SK-N-SH treated with all-trans-retinoic acid at 6 μM for 48 hours (cell line): ENCODE data around the gene ASAH2.

ENCODE experiments used
- ATAC-seq: fragments of 200-7000 bp; cut with Tn5 transposase; 3 replicates; pipeline ENCODE4 v1.9.1; 2020; ENCODE audit warnings: mild to moderate bottlenecking, moderate library complexity
- ARNTL ChIP-seq: fragments of 450-650 bp; formaldehyde crosslinking; IDR thresholded peaks from 2 replicates; pipeline ENCODE4 v1.5.0; 2020; ENCODE audit warnings: low read depth, mild to moderate bottlenecking, moderate library complexity, borderline replicate concordance
- BACH2 ChIP-seq: fragments of 250-450 bp; sonication (Bioruptor Pico); IDR thresholded peaks from 2 replicates; pipeline ENCODE4 v1.9.0; 2021; ENCODE audit warnings: mild to moderate bottlenecking, borderline replicate concordance
- CSDC2 ChIP-seq: fragments of 250-450 bp; sonication (Bioruptor Pico); IDR thresholded peaks from 2 replicates; pipeline ENCODE4 v1.5.0; 2020; ENCODE audit warnings: mild to moderate bottlenecking, moderate library complexity
- ESRRG ChIP-seq: fragments of 250-450 bp; sonication (Bioruptor Pico); IDR thresholded peaks from 2 replicates; pipeline ENCODE4 v1.6.1; 2021; ENCODE audit warnings: mild to moderate bottlenecking
- GLIS3 ChIP-seq: fragments of 250-450 bp; sonication (Bioruptor Pico); IDR thresholded peaks from 2 replicates; pipeline ENCODE4 v1.5.0; 2020; ENCODE audit warnings: mild to moderate bottlenecking, moderate library complexity
- ISL1 ChIP-seq: fragments of 250-450 bp; sonication (Bioruptor Pico); IDR thresholded peaks from 2 replicates; pipeline ENCODE4 v2.1.2; 2022; ENCODE audit warnings: mild to moderate bottlenecking, moderate library complexity
- OSR1 ChIP-seq: fragments of 250-450 bp; sonication (Bioruptor Pico); IDR thresholded peaks from 2 replicates; pipeline ENCODE4 v1.8.0; 2022; ENCODE audit warnings: moderate library complexity, mild to moderate bottlenecking, inconsistent platforms
- PATZ1 ChIP-seq: fragments of 250-450 bp; sonication (Bioruptor Pico); IDR thresholded peaks from 2 replicates; pipeline ENCODE4 v1.8.0; 2020; ENCODE audit warnings: mild to moderate bottlenecking, moderate library complexity, borderline replicate concordance
- RARB ChIP-seq: fragments of 250-450 bp; sonication (Bioruptor Pico); IDR thresholded peaks from 2 replicates; pipeline ENCODE4 v1.8.0; 2021; ENCODE audit warnings: mild to moderate bottlenecking, moderate library complexity
- SNAI2 ChIP-seq: fragments of 250-450 bp; sonication (Bioruptor Pico); IDR thresholded peaks from 2 replicates; pipeline ENCODE4 v1.5.0; 2020; ENCODE audit warnings: mild to moderate bottlenecking, moderate library complexity
- TCF4 ChIP-seq: fragments of 250-450 bp; sonication (Bioruptor Pico); IDR thresholded peaks from 2 replicates; pipeline ENCODE4 v1.8.0; 2021; ENCODE audit warnings: mild to moderate bottlenecking, moderate library complexity, borderline replicate concordance
- TOX ChIP-seq: fragments of 250-450 bp; sonication (Bioruptor Pico); IDR thresholded peaks from 2 replicates; pipeline ENCODE4 v1.8.0; 2021; ENCODE audit warnings: mild to moderate bottlenecking, moderate library complexity, borderline replicate concordance
- ZFP3 ChIP-seq: fragments of 250-450 bp; sonication (Bioruptor Pico); IDR thresholded peaks from 2 replicates; pipeline ENCODE4 v1.5.0; 2020; ENCODE audit warnings: mild to moderate bottlenecking, moderate library complexity
- ZFP30 ChIP-seq: fragments of 450-650 bp; formaldehyde crosslinking; IDR thresholded peaks from 2 replicates; pipeline ENCODE4 v1.5.0; 2022; ENCODE audit warnings: mild to moderate bottlenecking, moderate library complexity
- ZNF565 ChIP-seq: fragments of 450-650 bp; formaldehyde crosslinking; conservative IDR thresholded peaks from 2 replicates; pipeline ENCODE4 v1.5.0; 2020; ENCODE audit warnings: low read depth, mild to moderate bottlenecking, moderate library complexity
- ZNF70 ChIP-seq: fragments of 450-650 bp; formaldehyde crosslinking; IDR thresholded peaks from 2 replicates; pipeline ENCODE4 v1.5.0; 2020; ENCODE audit warnings: mild to moderate bottlenecking, moderate library complexity
- ZNF8 ChIP-seq: fragments of 450-650 bp; formaldehyde crosslinking; IDR thresholded peaks from 2 replicates; pipeline ENCODE4 v1.5.0; 2020; ENCODE audit warnings: mild to moderate bottlenecking, moderate library complexity
- TF ChIP-seq, protein P1 (sequence below): fragments of 250-450 bp; sonication (Bioruptor Pico); IDR thresholded peaks from 2 replicates; pipeline ENCODE4 v1.5.1; 2021; ENCODE audit warnings: mild to moderate bottlenecking, moderate library complexity
- TF ChIP-seq, protein P2 (sequence below): fragments of 250-450 bp; sonication (Bioruptor Pico); IDR thresholded peaks from 2 replicates; pipeline ENCODE4 v1.5.1; 2020; ENCODE audit warnings: low read depth, mild to moderate bottlenecking, moderate library complexity
- TF ChIP-seq, protein P3 (sequence below): fragments of 250-450 bp; sonication (Bioruptor Pico); IDR thresholded peaks from 2 replicates; pipeline ENCODE4 v1.8.0; 2021; ENCODE audit warnings: low read depth, mild to moderate bottlenecking, moderate library complexity, borderline replicate concordance
- TF ChIP-seq, protein P4 (sequence below): fragments of 250-450 bp; sonication (Bioruptor Pico); IDR thresholded peaks from 2 replicates; pipeline ENCODE4 v1.5.0; 2020; ENCODE audit warnings: mild to moderate bottlenecking, moderate library complexity

The ASAH2 gene

GRCh38 chr10:50286996-50287803, 35.9 kb upstream of the ASAH2 start:
- ATAC-seq, result peak; percentile 28; the same call in 2 of the 3 replicates
- TF ChIP-seq, protein P1, sequence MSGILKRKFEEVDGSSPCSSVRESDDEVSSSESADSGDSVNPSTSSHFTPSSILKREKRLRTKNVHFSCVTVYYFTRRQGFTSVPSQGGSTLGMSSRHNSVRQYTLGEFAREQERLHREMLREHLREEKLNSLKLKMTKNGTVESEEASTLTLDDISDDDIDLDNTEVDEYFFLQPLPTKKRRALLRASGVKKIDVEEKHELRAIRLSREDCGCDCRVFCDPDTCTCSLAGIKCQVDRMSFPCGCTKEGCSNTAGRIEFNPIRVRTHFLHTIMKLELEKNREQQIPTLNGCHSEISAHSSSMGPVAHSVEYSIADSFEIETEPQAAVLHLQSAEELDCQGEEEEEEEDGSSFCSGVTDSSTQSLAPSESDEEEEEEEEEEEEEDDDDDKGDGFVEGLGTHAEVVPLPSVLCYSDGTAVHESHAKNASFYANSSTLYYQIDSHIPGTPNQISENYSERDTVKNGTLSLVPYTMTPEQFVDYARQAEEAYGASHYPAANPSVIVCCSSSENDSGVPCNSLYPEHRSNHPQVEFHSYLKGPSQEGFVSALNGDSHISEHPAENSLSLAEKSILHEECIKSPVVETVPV (CRISPR knock-in tag), result no peak
- TF ChIP-seq ESRRG (CRISPR knock-in tag) (no peak), OSR1 (CRISPR knock-in tag) (no peak), BACH2 (CRISPR knock-in tag) (no peak), ISL1 (no peak), RARB (CRISPR knock-in tag) (no peak), ZFP3 (CRISPR knock-in tag) (no peak), CSDC2 (CRISPR knock-in tag) (no peak), ARNTL (CRISPR knock-in tag) (no peak), ZNF8 (CRISPR knock-in tag) (no peak), ZNF70 (CRISPR knock-in tag) (no peak)
- TF ChIP-seq, protein P2, sequence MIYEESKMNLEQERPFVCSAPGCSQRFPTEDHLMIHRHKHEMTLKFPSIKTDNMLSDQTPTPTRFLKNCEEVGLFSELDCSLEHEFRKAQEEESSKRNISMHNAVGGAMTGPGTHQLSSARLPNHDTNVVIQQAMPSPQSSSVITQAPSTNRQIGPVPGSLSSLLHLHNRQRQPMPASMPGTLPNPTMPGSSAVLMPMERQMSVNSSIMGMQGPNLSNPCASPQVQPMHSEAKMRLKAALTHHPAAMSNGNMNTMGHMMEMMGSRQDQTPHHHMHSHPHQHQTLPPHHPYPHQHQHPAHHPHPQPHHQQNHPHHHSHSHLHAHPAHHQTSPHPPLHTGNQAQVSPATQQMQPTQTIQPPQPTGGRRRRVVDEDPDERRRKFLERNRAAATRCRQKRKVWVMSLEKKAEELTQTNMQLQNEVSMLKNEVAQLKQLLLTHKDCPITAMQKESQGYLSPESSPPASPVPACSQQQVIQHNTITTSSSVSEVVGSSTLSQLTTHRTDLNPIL (CRISPR knock-in tag), result no peak
- TF ChIP-seq, protein P3, sequence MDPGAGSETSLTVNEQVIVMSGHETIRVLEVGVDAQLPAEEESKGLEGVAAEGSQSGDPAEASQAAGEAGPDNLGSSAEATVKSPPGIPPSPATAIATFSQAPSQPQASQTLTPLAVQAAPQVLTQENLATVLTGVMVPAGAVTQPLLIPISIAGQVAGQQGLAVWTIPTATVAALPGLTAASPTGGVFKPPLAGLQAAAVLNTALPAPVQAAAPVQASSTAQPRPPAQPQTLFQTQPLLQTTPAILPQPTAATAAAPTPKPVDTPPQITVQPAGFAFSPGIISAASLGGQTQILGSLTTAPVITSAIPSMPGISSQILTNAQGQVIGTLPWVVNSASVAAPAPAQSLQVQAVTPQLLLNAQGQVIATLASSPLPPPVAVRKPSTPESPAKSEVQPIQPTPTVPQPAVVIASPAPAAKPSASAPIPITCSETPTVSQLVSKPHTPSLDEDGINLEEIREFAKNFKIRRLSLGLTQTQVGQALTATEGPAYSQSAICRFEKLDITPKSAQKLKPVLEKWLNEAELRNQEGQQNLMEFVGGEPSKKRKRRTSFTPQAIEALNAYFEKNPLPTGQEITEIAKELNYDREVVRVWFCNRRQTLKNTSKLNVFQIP, result no peak
- TF ChIP-seq, protein P4, sequence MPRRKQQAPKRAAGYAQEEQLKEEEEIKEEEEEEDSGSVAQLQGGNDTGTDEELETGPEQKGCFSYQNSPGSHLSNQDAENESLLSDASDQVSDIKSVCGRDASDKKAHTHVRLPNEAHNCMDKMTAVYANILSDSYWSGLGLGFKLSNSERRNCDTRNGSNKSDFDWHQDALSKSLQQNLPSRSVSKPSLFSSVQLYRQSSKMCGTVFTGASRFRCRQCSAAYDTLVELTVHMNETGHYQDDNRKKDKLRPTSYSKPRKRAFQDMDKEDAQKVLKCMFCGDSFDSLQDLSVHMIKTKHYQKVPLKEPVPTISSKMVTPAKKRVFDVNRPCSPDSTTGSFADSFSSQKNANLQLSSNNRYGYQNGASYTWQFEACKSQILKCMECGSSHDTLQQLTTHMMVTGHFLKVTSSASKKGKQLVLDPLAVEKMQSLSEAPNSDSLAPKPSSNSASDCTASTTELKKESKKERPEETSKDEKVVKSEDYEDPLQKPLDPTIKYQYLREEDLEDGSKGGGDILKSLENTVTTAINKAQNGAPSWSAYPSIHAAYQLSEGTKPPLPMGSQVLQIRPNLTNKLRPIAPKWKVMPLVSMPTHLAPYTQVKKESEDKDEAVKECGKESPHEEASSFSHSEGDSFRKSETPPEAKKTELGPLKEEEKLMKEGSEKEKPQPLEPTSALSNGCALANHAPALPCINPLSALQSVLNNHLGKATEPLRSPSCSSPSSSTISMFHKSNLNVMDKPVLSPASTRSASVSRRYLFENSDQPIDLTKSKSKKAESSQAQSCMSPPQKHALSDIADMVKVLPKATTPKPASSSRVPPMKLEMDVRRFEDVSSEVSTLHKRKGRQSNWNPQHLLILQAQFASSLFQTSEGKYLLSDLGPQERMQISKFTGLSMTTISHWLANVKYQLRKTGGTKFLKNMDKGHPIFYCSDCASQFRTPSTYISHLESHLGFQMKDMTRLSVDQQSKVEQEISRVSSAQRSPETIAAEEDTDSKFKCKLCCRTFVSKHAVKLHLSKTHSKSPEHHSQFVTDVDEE, result no peak

GRCh38 chr10:50286517-50286916, 35.2 kb upstream of the ASAH2 start:
- no peak for TF ChIP-seq GLIS3 (CRISPR knock-in tag)
- TF ChIP-seq SNAI2 (CRISPR knock-in tag), result no peak
- TF ChIP-seq ISL1, result peak; percentile 52
- ATAC-seq, result peak; percentile 65

GRCh38 chr10:50281967-50282522, 30.7 kb upstream of the ASAH2 start:
- no peak for ATAC-seq
- TF ChIP-seq ZNF8 (CRISPR knock-in tag) (no peak), TCF4 (CRISPR knock-in tag) (no peak), PATZ1 (no peak), RARB (CRISPR knock-in tag) (no peak), ZFP3 (CRISPR knock-in tag) (no peak), ZFP30 (CRISPR knock-in tag) (no peak), TOX (no peak), ESRRG (CRISPR knock-in tag) (no peak), ZNF565 (CRISPR knock-in tag) (no peak), SNAI2 (CRISPR knock-in tag) (no peak), CSDC2 (CRISPR knock-in tag) (no peak)
- TF ChIP-seq, protein P1 (CRISPR knock-in tag), result no peak
- TF ChIP-seq, protein P3, result no peak
- TF ChIP-seq, protein P2 (CRISPR knock-in tag), result no peak
